H1 (cell line): Measurements from ENCODE around the gene EIF2S1. TPM values are rescaled to one million over a fixed set of nuclear protein-coding genes. Genes with fewer than 3 reads are reported as not detected.
A peak's percentile ranks its signal among the peaks of the same experiment; 100 is the strongest.

Experiments
- CTCF ChIA-PET: fragments of 300-600 bp; sonication (Branson Sonifier 250); formaldehyde crosslinking; loops from one replicate; lab custom pipeline; 2021; ENCODE audit not compliant: partially characterized antibody; lab: Charles Lee
- POLR2A ChIA-PET: fragments of 300-600 bp; sonication (Branson Sonifier 250); formaldehyde crosslinking; loops from one replicate; lab custom pipeline; 2021; ENCODE audit warnings: inconsistent platforms; ENCODE audit not compliant: partially characterized antibody; lab: Charles Lee
- DNase-seq, 2 experiments: peaks; one replicate each; pipeline versions ENCODE4 v3.0.0 to v3.0.0-alpha.2; 2010 to 2022; ENCODE audit warnings: low spot score in 2 of 2, low read depth in 1 of 2, mixed read lengths in 1 of 2
- FAIRE-seq: peaks from 2 replicates; lab custom pipeline; 2011; peaks lifted over from hg19 to GRCh38; lab: Jason Lieb, UNC
- H2AFZ ChIP-seq: 2 replicates; pipeline ENCODE4 v1.8.1; 2012; ENCODE audit warnings: low read length, inconsistent platforms
- H2AK5ac ChIP-seq: 2 replicates; pipeline ENCODE4 v1.6.1; 2013; ENCODE audit warnings: low read depth, low read length
- H2BK120ac ChIP-seq: replicated peaks from 2 replicates; pipeline ENCODE3; 2013; ENCODE audit warnings: low read depth, low read length, inconsistent platforms
- H2BK12ac ChIP-seq: 2 replicates; pipeline ENCODE4 v1.6.1; 2013; ENCODE audit warnings: low read depth, low read length
- H2BK15ac ChIP-seq: 2 replicates; pipeline ENCODE4 v1.6.1; 2013; ENCODE audit warnings: low read length
- H2BK20ac ChIP-seq: 2 replicates; pipeline ENCODE4 v1.6.1; 2013; ENCODE audit warnings: low read length
- H2BK5ac ChIP-seq: 2 replicates; pipeline ENCODE4 v1.6.1; 2013; ENCODE audit warnings: low read depth, low read length
- H3K14ac ChIP-seq: 2 replicates; pipeline ENCODE4 v1.6.1; 2013; ENCODE audit warnings: inconsistent platforms; ENCODE audit not compliant: insufficient read length
- H3K18ac ChIP-seq: 2 replicates; pipeline ENCODE4 v1.6.1; 2013; ENCODE audit warnings: low read length; ENCODE audit errors: extremely low read depth
- H3K23ac ChIP-seq: 2 replicates; pipeline ENCODE4 v1.6.1; 2013; ENCODE audit warnings: inconsistent platforms; ENCODE audit not compliant: insufficient read length
- H3K23me2 ChIP-seq: 2 replicates; pipeline ENCODE4 v1.6.1; 2013; ENCODE audit warnings: low read depth, low read length
- H3K27ac ChIP-seq: 2 replicates; pipeline ENCODE4 v1.6.1; 2011; ENCODE audit warnings: low read depth, low read length, inconsistent platforms
- H3K27me3 ChIP-seq, 4 experiments: replicated peaks in 1 of 4; 1 replicate in 1 of 4; 2 replicates in 3 of 4; pipeline versions ENCODE4 v1.6.1 to v1.8.1; 2011 to 2013; ENCODE audit warnings: low read length in 3 of 4, mild to moderate bottlenecking in 3 of 4, inconsistent platforms in 2 of 4, mixed read lengths in 2 of 4, moderate library complexity in 1 of 4; ENCODE audit not compliant: control insufficient read depth in 3 of 4, insufficient read depth in 3 of 4; ENCODE audit errors: extremely low read depth in 1 of 4
- H3K36me3 ChIP-seq, 4 experiments: 2 replicates each; pipeline versions ENCODE4 v1.6.1 to v1.8.1; 2011 to 2013; ENCODE audit warnings: mild to moderate bottlenecking in 4 of 4, low read length in 3 of 4, moderate library complexity in 2 of 4, control low read depth in 1 of 4, inconsistent platforms in 1 of 4; ENCODE audit not compliant: insufficient read depth in 4 of 4, control insufficient read depth in 2 of 4
- H3K4ac ChIP-seq: replicated peaks from 2 replicates; pipeline ENCODE3; 2013; ENCODE audit warnings: low read length, low read depth, mixed read lengths, inconsistent platforms; ENCODE audit not compliant: insufficient read length
- H3K4me1 ChIP-seq, 4 experiments: replicated peaks in 1 of 4; 1 replicate in 1 of 4; 2 replicates in 3 of 4; pipeline versions ENCODE4 v1.6.1 to v1.8.1; 2011 to 2013; ENCODE audit warnings: low read length in 3 of 4, inconsistent platforms in 2 of 4, mixed read lengths in 1 of 4; ENCODE audit not compliant: insufficient read depth in 4 of 4, control insufficient read depth in 3 of 4
- H3K4me2 ChIP-seq, 2 experiments: 2 replicates each; pipeline versions ENCODE4 v1.6.1 to v1.8.1; 2011 to 2013; ENCODE audit warnings: low read depth in 2 of 2, low read length in 2 of 2, control low read depth in 1 of 2, inconsistent platforms in 1 of 2, mild to moderate bottlenecking in 1 of 2; ENCODE audit not compliant: insufficient read depth in 1 of 2
- H3K4me3 ChIP-seq, 4 experiments: fragments of 200-600, 300-600 bp in 1 of 4; sonication (generic), shearing (Covaris generic), sonication (Bioruptor Twin) in 1 of 4; 2 replicates each; pipeline versions ENCODE4 v1.5.1 to v1.8.1; 2011 to 2016; ENCODE audit warnings: low read length in 4 of 4, low read depth in 3 of 4, control low read depth in 2 of 4, inconsistent platforms in 2 of 4, mild to moderate bottlenecking in 2 of 4, mixed read lengths in 1 of 4, moderate library complexity in 1 of 4; ENCODE audit not compliant: insufficient read depth in 2 of 4; ENCODE audit errors: extremely low read depth in 1 of 4
- H3K56ac ChIP-seq: replicated peaks from 2 replicates; pipeline ENCODE3; 2013; ENCODE audit warnings: low read depth, mild to moderate bottlenecking, mixed read lengths, low read length, inconsistent platforms; ENCODE audit not compliant: insufficient read length
- H3K79me1 ChIP-seq: 2 replicates; pipeline ENCODE4 v1.6.1; 2013; ENCODE audit warnings: low read depth, low read length, control low read depth
- H3K79me2 ChIP-seq, 2 experiments: 2 replicates each; pipeline versions ENCODE4 v1.6.1 to v1.8.1; 2012 to 2013; ENCODE audit warnings: low read length in 2 of 2, mild to moderate bottlenecking in 2 of 2, inconsistent platforms in 1 of 2; ENCODE audit not compliant: insufficient read depth in 2 of 2, control insufficient read depth in 1 of 2
- H3K9ac ChIP-seq, 4 experiments: replicated peaks in 1 of 4; 1 replicate in 1 of 4; 2 replicates in 3 of 4; pipeline versions ENCODE4 v1.6.1 to v1.8.1; 2011 to 2013; ENCODE audit warnings: low read depth in 3 of 4, low read length in 3 of 4, control low read depth in 2 of 4, mild to moderate bottlenecking in 2 of 4, moderate library complexity in 2 of 4, inconsistent platforms in 1 of 4; ENCODE audit errors: extremely low read depth in 1 of 4
- H3K9me3 ChIP-seq, 2 experiments: 2 replicates each; pipeline versions ENCODE4 v1.6.1 to v1.8.1; 2012 to 2013; ENCODE audit warnings: mild to moderate bottlenecking in 2 of 2, moderate library complexity in 2 of 2, control low read depth in 1 of 2, inconsistent platforms in 1 of 2, low read depth in 1 of 2, low read length in 1 of 2, mixed read lengths in 1 of 2; ENCODE audit not compliant: insufficient read depth in 2 of 2
- H4K20me1 ChIP-seq, 2 experiments: replicated peaks in 1 of 2; 2 replicates each; pipeline versions ENCODE3 to v1.8.1; 2011 to 2013; ENCODE audit warnings: inconsistent platforms in 2 of 2, low read length in 2 of 2, mild to moderate bottlenecking in 1 of 2; ENCODE audit not compliant: insufficient read depth in 2 of 2, control insufficient read depth in 1 of 2
- H4K5ac ChIP-seq: 2 replicates; pipeline ENCODE4 v1.6.1; 2013; ENCODE audit warnings: low read length, low read depth, mixed read lengths, inconsistent platforms; ENCODE audit not compliant: insufficient read length
- H4K8ac ChIP-seq: 2 replicates; pipeline ENCODE4 v1.8.0; 2013; ENCODE audit warnings: mild to moderate bottlenecking, moderate library complexity, low read length, inconsistent platforms; ENCODE audit not compliant: insufficient read depth; ENCODE audit errors: extremely low read depth
- H4K91ac ChIP-seq: replicated peaks from 2 replicates; pipeline ENCODE3; 2013; ENCODE audit warnings: low read length, mixed read lengths, inconsistent platforms; ENCODE audit not compliant: insufficient read length
- KDM1A ChIP-seq: fragments of 200-600, 300-600 bp; sonication (generic); IDR thresholded peaks from 2 replicates; pipeline ENCODE4 v1.7.1; 2016; ENCODE audit warnings: mild to moderate bottlenecking, low read length, borderline replicate concordance
- MAFK ChIP-seq: IDR thresholded peaks from 2 replicates; pipeline ENCODE4 v1.6.1; 2012; ENCODE audit warnings: low read depth, mild to moderate bottlenecking, improper control_type of control experiment, low read length
- WGBS, 2 experiments: shearing (Covaris generic) in 1 of 2; methylation state at CpG; one replicate each; pipeline versions ENCODE4 v1.1.6 to v1.1.7; 2013 to 2015; ENCODE audit warnings: low lambda C conversion rate in 2 of 2, mixed read lengths in 2 of 2, inconsistent platforms in 1 of 2, low coverage in 1 of 2, missing lambda C conversion rate in 1 of 2; ENCODE audit not compliant: insufficient replicate concordance in 2 of 2, insufficient coverage in 1 of 2, insufficient read length in 1 of 2; ENCODE audit errors: extremely low coverage in 1 of 2, missing lambda C conversion rate in 1 of 2; 5-methylcytosine and 5-hydroxymethylcytosine counted together
- polyA plus RNA-seq, 7 experiments: library from polyadenylated mRNA; depleted of rRNA in 3 of 7; stranded (reverse) in 5 of 7; unstranded in 2 of 7; fragments of >200 nt in 5 of 7; fragments of 200-250 nt in 2 of 7; gene quantifications; 1 replicate in 5 of 7; 2 replicates in 1 of 7; 4 replicates in 1 of 7; pipeline versions ENCODE4 v1.2.1 to v1.2.3, GENCODE V29; 2011 to 2013; ENCODE audit warnings: missing spikeins in 2 of 7, mixed read lengths in 2 of 7
- total RNA-seq: library from RNA; stranded (reverse); fragmentation: NEBNext Ultra II Directional; extraction: Animal tissue kit (Norgen Biotek cat#: 25700); gene quantifications from 2 replicates; pipeline ENCODE4 v1.2.1, GENCODE V29; 2021

Gene EIF2S1
- total and polyA plus RNA-seq, 2 of the 8 experiments (the other 6 are each of a cell fraction or from before 2014, with no cell fraction given), result 35.1 to 146 TPM

DNA sequence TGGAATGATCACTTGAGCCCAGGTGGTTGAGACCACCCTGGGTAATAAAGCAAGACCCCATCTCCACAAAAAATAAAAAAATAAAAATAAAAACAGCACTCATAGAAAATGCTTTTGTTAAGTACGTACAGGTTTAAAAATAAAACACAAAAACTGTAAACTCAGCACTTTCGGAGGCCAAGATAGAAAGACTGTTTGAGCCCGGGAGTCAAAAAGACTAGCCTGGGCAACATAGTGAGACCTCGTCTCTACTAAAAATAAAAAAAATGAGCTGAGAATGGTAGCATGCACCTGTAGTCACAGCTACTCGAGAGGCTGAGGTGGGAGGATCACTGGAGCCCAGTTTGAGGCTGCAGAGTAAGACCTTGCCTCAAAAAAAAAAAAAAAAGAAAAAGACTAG lies 8.1 kb upstream of the EIF2S1 start:
- no peak overlapping the region for H3K4ac ChIP-seq
- no peak overlapping the region for H2BK120ac ChIP-seq
- no peaks in the 10 kb centered on the region for H3K9me3 ChIP-seq
- peaks cover 2 to 6% of the 10 kb centered on the region in 2 experiments for H4K20me1 ChIP-seq
- H3K36me3 ChIP-seq, result peaks cover 6 to 39% (median 21%) of the 10 kb centered on the region in 4 experiments
- CTCF ChIA-PET, result interaction anchor here (1.6 kb wide), 1 partner anchor 67 kb away, joined by 5 read pairs; no protein-coding TSS in a partner anchor
- no peak overlapping the region for H3K4me3 ChIP-seq
- H3K4me2 ChIP-seq, result no peak overlapping the region
- no peak overlapping the region for H3K56ac ChIP-seq
- no peak overlapping the region for H2BK20ac ChIP-seq
- no peak for TF ChIP-seq KDM1A
- peak; percentile 40; the same call in 1 of the 2 replicates for TF ChIP-seq MAFK
- no peaks in the 10 kb centered on the region; the same call in 1 of the 2 replicates for H3K79me1 ChIP-seq
- no peak overlapping the region for H3K18ac ChIP-seq
- no peak overlapping the region for H4K91ac ChIP-seq
- no peak overlapping the region for H2BK15ac ChIP-seq
- no peak overlapping the region for H2BK12ac ChIP-seq
- H2AFZ ChIP-seq, result no peak overlapping the region
- H3K79me2 ChIP-seq, result peaks cover 0 to 33% of the 10 kb centered on the region in 2 experiments; a peak in 2 of 4 replicates
- no peak for FAIRE-seq
- no peak overlapping the region for H2AK5ac ChIP-seq
- no peak overlapping the region for H3K23ac ChIP-seq
- no peak overlapping the region for H3K9ac ChIP-seq
- no peak overlapping the region for H3K14ac ChIP-seq
- no peak overlapping the region for H4K5ac ChIP-seq
- H2BK5ac ChIP-seq, result no peak overlapping the region
- DNase-seq, result no peak
- H3K23me2 ChIP-seq, result no peaks in the 10 kb centered on the region
- no peaks in the 10 kb centered on the region for H3K4me1 ChIP-seq
- no peak overlapping the region for H3K27ac ChIP-seq
- WGBS, 2 experiments, result 91% methylated on average over 5 of the region's 5 CpGs; no CpG with 5 or more reads in 1 of the 2 experiments
- POLR2A ChIA-PET, result interaction anchor here (0.7 to 0.8 kb wide), 2 partner anchors 8 to 418 kb away, joined by 3 to 4 read pairs; partner anchors contain the start of gene ATP6V1D
- no peaks in the 10 kb centered on the region for H3K27me3 ChIP-seq
- no peak overlapping the region for H4K8ac ChIP-seq
